ENCODE measurements around the gene RASA2. TPM values are rescaled to one million over a fixed set of nuclear protein-coding genes. Genes with fewer than 3 reads are reported as not detected.

The RASA2 gene
- total and polyA plus RNA-seq, 2 of the 8 experiments (the other 6 are each of a cell fraction or from before 2014, with no cell fraction given): 3.5 to 15.9 TPM

DNA sequence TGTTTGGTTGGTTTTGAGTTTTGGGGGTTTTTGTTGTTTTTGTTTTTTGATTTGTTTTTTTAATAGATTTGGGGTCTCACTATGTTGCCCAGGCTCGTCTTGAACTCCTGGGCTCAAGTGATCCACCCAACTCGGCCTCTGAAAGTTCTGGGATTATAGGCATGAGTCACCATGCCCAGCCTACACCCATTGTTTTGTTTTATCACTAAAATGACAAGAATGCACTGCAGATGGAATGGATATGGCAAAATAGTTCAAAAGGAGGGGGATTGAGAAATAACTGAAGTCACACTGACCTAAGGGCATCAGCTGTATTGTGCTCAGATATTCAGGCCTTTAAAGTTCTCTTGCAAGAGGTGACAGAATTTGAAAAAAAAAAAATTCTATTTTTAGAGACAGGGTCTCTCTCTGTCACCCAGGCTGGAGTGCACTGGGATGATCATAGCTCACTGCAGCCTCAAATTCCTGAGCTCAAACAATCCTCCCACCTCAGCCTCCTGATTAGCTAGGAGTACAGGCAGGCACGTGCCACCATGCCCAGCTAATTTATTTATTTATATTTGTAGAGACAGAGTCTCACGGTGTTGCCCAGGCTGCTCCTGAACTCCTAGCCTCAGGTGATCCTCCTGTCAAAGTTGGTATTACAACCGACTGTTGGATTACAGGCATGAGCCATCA lies 4.4 kb upstream of the RASA2 start (continued):
- TF ChIP-seq, protein P1, sequence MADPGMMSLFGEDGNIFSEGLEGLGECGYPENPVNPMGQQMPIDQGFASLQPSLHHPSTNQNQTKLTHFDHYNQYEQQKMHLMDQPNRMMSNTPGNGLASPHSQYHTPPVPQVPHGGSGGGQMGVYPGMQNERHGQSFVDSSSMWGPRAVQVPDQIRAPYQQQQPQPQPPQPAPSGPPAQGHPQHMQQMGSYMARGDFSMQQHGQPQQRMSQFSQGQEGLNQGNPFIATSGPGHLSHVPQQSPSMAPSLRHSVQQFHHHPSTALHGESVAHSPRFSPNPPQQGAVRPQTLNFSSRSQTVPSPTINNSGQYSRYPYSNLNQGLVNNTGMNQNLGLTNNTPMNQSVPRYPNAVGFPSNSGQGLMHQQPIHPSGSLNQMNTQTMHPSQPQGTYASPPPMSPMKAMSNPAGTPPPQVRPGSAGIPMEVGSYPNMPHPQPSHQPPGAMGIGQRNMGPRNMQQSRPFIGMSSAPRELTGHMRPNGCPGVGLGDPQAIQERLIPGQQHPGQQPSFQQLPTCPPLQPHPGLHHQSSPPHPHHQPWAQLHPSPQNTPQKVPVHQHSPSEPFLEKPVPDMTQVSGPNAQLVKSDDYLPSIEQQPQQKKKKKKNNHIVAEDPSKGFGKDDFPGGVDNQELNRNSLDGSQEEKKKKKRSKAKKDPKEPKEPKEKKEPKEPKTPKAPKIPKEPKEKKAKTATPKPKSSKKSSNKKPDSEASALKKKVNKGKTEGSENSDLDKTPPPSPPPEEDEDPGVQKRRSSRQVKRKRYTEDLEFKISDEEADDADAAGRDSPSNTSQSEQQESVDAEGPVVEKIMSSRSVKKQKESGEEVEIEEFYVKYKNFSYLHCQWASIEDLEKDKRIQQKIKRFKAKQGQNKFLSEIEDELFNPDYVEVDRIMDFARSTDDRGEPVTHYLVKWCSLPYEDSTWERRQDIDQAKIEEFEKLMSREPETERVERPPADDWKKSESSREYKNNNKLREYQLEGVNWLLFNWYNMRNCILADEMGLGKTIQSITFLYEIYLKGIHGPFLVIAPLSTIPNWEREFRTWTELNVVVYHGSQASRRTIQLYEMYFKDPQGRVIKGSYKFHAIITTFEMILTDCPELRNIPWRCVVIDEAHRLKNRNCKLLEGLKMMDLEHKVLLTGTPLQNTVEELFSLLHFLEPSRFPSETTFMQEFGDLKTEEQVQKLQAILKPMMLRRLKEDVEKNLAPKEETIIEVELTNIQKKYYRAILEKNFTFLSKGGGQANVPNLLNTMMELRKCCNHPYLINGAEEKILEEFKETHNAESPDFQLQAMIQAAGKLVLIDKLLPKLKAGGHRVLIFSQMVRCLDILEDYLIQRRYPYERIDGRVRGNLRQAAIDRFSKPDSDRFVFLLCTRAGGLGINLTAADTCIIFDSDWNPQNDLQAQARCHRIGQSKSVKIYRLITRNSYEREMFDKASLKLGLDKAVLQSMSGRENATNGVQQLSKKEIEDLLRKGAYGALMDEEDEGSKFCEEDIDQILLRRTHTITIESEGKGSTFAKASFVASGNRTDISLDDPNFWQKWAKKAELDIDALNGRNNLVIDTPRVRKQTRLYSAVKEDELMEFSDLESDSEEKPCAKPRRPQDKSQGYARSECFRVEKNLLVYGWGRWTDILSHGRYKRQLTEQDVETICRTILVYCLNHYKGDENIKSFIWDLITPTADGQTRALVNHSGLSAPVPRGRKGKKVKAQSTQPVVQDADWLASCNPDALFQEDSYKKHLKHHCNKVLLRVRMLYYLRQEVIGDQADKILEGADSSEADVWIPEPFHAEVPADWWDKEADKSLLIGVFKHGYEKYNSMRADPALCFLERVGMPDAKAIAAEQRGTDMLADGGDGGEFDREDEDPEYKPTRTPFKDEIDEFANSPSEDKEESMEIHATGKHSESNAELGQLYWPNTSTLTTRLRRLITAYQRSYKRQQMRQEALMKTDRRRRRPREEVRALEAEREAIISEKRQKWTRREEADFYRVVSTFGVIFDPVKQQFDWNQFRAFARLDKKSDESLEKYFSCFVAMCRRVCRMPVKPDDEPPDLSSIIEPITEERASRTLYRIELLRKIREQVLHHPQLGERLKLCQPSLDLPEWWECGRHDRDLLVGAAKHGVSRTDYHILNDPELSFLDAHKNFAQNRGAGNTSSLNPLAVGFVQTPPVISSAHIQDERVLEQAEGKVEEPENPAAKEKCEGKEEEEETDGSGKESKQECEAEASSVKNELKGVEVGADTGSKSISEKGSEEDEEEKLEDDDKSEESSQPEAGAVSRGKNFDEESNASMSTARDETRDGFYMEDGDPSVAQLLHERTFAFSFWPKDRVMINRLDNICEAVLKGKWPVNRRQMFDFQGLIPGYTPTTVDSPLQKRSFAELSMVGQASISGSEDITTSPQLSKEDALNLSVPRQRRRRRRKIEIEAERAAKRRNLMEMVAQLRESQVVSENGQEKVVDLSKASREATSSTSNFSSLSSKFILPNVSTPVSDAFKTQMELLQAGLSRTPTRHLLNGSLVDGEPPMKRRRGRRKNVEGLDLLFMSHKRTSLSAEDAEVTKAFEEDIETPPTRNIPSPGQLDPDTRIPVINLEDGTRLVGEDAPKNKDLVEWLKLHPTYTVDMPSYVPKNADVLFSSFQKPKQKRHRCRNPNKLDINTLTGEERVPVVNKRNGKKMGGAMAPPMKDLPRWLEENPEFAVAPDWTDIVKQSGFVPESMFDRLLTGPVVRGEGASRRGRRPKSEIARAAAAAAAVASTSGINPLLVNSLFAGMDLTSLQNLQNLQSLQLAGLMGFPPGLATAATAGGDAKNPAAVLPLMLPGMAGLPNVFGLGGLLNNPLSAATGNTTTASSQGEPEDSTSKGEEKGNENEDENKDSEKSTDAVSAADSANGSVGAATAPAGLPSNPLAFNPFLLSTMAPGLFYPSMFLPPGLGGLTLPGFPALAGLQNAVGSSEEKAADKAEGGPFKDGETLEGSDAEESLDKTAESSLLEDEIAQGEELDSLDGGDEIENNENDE (IDR thresholded peaks at IDR 0.05; ENCODE audit: insufficient replicate concordance, low read length): no peak
- TF ChIP-seq EP300 (IDR thresholded peaks at IDR 0.05; ENCODE audit: borderline replicate concordance in 1 of 2, low read depth in 2 of 2, low read length in 2 of 2) (no peak), KDM5A (IDR thresholded peaks at IDR 0.05; ENCODE audit: low read length) (no peak), NRF1 (IDR thresholded peaks at IDR 0.05; ENCODE audit: low read depth, low read length) (no peak), RBBP5 (IDR thresholded peaks at IDR 0.05; ENCODE audit: borderline replicate concordance, low read depth, low read length) (no peak), JUND (IDR thresholded peaks at IDR 0.05; ENCODE audit: low read length) (no peak), SRF (IDR thresholded peaks at IDR 0.05; ENCODE audit: low read depth, low read length) (no peak), TAF7 (optimal IDR thresholded peaks at IDR 0.05; ENCODE audit: borderline replicate concordance, low read depth, low read length) (no peak)
- TF ChIP-seq, protein P2, sequence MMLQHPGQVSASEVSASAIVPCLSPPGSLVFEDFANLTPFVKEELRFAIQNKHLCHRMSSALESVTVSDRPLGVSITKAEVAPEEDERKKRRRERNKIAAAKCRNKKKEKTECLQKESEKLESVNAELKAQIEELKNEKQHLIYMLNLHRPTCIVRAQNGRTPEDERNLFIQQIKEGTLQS (IDR thresholded peaks at IDR 0.05; ENCODE audit: insufficient read depth, low read depth, low read length): no peak

Data from H1 (cell line).